LHCN-M2 (cell line): Measurements from ENCODE around the gene TECPR2. TPM values are rescaled to one million over a fixed set of nuclear protein-coding genes. Genes with fewer than 3 reads are reported as not detected.

Experiments used
- DNase-seq: peaks from one replicate; pipeline ENCODE4 v3.0.0-alpha.2; 2012; ENCODE audit warnings: low read depth
- total RNA-seq: library from RNA; depleted of rRNA; stranded (reverse); fragments of >200 nt; gene quantifications from 2 replicates; pipeline ENCODE4 v1.2.3, GENCODE V29; 2014

TECPR2 gene
- total RNA-seq, 1 experiment from 2014 or later: 20.4 TPM

GRCh38 chr14:102464846-102465341 lies 102.2 kb downstream of the TECPR2 start:
- no peak for DNase-seq

GRCh38 chr14:102469261-102469660 lies 106.5 kb downstream of the TECPR2 start:
- no peak for DNase-seq

GRCh38 chr14:102471921-102472790 lies 109.4 kb downstream of the TECPR2 start:
- no peak for DNase-seq

GRCh38 chr14:102472791-102473150 lies 110.0 kb downstream of the TECPR2 start:
- no peak for DNase-seq

- DNase-seq: no peak
These were observed 110.8 kb downstream of the TECPR2 start for GRCh38 chr14:102473559-102473958.

GRCh38 chr14:102474934-102475333 lies 112.2 kb downstream of the TECPR2 start:
- DNase-seq: peak; percentile 19

- no peak for DNase-seq
These were observed 116.4 kb downstream of the TECPR2 start for GRCh38 chr14:102479107-102479506.

- no peak for DNase-seq
These were observed 117.0 kb downstream of the TECPR2 start for GRCh38 chr14:102479777-102480176.

- DNase-seq: no peak
These were observed 118.6 kb downstream of the TECPR2 start for GRCh38 chr14:102481371-102481770.

GRCh38 chr14:102481791-102482238 lies 119.1 kb downstream of the TECPR2 start:
- no peak for DNase-seq

GRCh38 chr14:102484316-102484715 lies 121.6 kb downstream of the TECPR2 start:
- no peak for DNase-seq

- no peak for DNase-seq
These were observed 123.2 kb downstream of the TECPR2 start for GRCh38 chr14:102485693-102486512.

GRCh38 chr14:102486513-102487203 lies 123.9 kb downstream of the TECPR2 start:
- no peak for DNase-seq

GRCh38 chr14:102487204-102487577 lies 124.5 kb downstream of the TECPR2 start:
- no peak for DNase-seq

- no peak for DNase-seq
These were observed 127.7 kb downstream of the TECPR2 start for GRCh38 chr14:102490456-102490855.

GRCh38 chr14:102491366-102491765 lies 128.6 kb downstream of the TECPR2 start:
- DNase-seq: no peak

GRCh38 chr14:102491786-102492530 lies 129.2 kb downstream of the TECPR2 start:
- DNase-seq: no peak

- DNase-seq: no peak
These were observed 129.8 kb downstream of the TECPR2 start for GRCh38 chr14:102492531-102492910.

GRCh38 chr14:102493096-102493495 lies 130.4 kb downstream of the TECPR2 start:
- DNase-seq: no peak

GRCh38 chr14:102493585-102493984 lies 130.8 kb downstream of the TECPR2 start:
- DNase-seq: no peak
